HCT116 (cell line): ENCODE data around the gene CPSF4L.

Experiments
- CEBPB ChIP-seq: IDR thresholded peaks from 2 replicates; pipeline ENCODE4 v1.6.1; 2012; ENCODE audit warnings: low read depth
- POLR2AphosphoS5 ChIP-seq: IDR thresholded peaks from 2 replicates; pipeline ENCODE4 v1.6.1; 2011; ENCODE audit warnings: mild to moderate bottlenecking, low read depth, low read length, moderate library complexity
- TF ChIP-seq, protein P1 (sequence below): IDR thresholded peaks from 2 replicates; pipeline ENCODE4 v1.6.1; 2012
- TF ChIP-seq, protein P2 (sequence below), 3 experiments: fragments of 200-600 bp in 1 of 3; sonication (generic) in 1 of 3; IDR thresholded peaks in 2 of 3; conservative IDR thresholded peaks in 1 of 3; 2 replicates each; pipeline ENCODE4 v1.5.1; 2012 to 2017; ENCODE audit warnings: low read depth in 2 of 3, low read length in 2 of 3, antibody characterized with exemption in 1 of 3, borderline replicate concordance in 1 of 3, control low read depth in 1 of 3, mild to moderate bottlenecking in 1 of 3, mixed read lengths in 1 of 3, mixed run types in 1 of 3, moderate library complexity in 1 of 3; ENCODE audit not compliant: insufficient read depth in 1 of 3

DNA sequence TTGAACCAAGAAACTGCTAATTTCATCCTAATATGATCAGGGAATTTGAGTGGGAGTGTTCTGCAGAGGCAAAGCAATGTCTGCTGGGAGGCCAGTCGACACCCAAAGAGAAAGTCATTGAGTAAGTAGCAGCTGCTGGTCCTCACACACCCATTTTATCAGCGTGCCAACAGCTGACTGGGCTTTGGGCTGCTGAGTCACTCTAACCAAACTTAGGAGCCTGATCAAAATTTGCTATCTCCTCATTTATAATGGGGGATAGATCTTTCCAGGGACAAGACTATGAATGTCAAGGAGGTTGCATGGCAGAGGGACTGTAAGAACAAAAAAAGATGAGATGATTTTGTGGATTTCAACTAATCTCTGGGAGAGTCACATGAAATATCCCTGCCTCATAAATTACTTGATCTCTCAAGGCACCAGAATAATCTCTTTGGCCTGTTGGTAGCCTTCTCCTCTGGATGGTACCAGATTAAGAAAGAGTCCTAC, 32.9 kb downstream of the CPSF4L start:
- 0 out of 2 replicates have a peak, but pooled peaks have one; percentile 27 for TF ChIP-seq POLR2AphosphoS5
- TF ChIP-seq, protein P1, sequence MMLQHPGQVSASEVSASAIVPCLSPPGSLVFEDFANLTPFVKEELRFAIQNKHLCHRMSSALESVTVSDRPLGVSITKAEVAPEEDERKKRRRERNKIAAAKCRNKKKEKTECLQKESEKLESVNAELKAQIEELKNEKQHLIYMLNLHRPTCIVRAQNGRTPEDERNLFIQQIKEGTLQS = no peak
- TF ChIP-seq, protein P2, sequence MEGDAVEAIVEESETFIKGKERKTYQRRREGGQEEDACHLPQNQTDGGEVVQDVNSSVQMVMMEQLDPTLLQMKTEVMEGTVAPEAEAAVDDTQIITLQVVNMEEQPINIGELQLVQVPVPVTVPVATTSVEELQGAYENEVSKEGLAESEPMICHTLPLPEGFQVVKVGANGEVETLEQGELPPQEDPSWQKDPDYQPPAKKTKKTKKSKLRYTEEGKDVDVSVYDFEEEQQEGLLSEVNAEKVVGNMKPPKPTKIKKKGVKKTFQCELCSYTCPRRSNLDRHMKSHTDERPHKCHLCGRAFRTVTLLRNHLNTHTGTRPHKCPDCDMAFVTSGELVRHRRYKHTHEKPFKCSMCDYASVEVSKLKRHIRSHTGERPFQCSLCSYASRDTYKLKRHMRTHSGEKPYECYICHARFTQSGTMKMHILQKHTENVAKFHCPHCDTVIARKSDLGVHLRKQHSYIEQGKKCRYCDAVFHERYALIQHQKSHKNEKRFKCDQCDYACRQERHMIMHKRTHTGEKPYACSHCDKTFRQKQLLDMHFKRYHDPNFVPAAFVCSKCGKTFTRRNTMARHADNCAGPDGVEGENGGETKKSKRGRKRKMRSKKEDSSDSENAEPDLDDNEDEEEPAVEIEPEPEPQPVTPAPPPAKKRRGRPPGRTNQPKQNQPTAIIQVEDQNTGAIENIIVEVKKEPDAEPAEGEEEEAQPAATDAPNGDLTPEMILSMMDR (IDR thresholded peaks at IDR 0.05 in 2 of 3, conservative IDR thresholded peaks at IDR 0.05 in 1 of 3; ENCODE audit: borderline replicate concordance in 1 of 3, insufficient read depth in 1 of 3, low read depth in 2 of 3, low read length in 2 of 3) = no peak
- no peak; the same call in none of the 2 replicates for TF ChIP-seq CEBPB
